Lower lobe of right lung (tissue), 2 donors: ENCODE results near the gene THSD7A. TPM values are rescaled to one million over a fixed set of nuclear protein-coding genes. Genes with fewer than 3 reads are reported as not detected.
A peak's percentile ranks its signal among the peaks of the same experiment; 100 is the strongest.
"Not testable (repeated sequence)": the region's sequence is repeated elsewhere in the genome, so short reads cannot be mapped to it uniquely, and the experiment has no call there.

Experiments used
- ATAC-seq, 2 donors: fragments of 200-7000 bp; cut with Tn5 transposase; one replicate each; pipeline ENCODE4 v1.9.1; 2020 to 2022; ENCODE audit warnings: mild to moderate bottlenecking in 2 of 2, moderate library complexity in 2 of 2
- DNase-seq: peaks from one replicate; pipeline ENCODE4 v3.0.0-alpha.2; 2020
- H3K27ac ChIP-seq: fragments of 200-600 bp; one replicate; pipeline ENCODE4 v1.8.0; 2022
- H3K27me3 ChIP-seq: fragments of 200-600 bp; one replicate; pipeline ENCODE4 v1.8.0; 2022; ENCODE audit warnings: low read depth
- H3K36me3 ChIP-seq: fragments of 200-600 bp; one replicate; pipeline ENCODE4 v1.8.0; 2022; ENCODE audit warnings: mild to moderate bottlenecking
- H3K4me1 ChIP-seq: fragments of 200-600 bp; one replicate; pipeline ENCODE4 v1.8.0; 2022
- H3K4me3 ChIP-seq: fragments of 200-600 bp; one replicate; pipeline ENCODE4 v1.8.0; 2022; ENCODE audit warnings: mild to moderate bottlenecking
- H3K9me3 ChIP-seq: fragments of 200-600 bp; one replicate; pipeline ENCODE4 v1.8.0; 2022
- CTCF ChIP-seq: fragments of 200-600 bp; IDR thresholded peaks from one replicate; pipeline ENCODE4 v1.8.0; 2022; ENCODE audit warnings: antibody characterized with exemption, mild to moderate bottlenecking
- intact Hi-C: fragments of 100-400 bp; cut with DNase I; formaldehyde crosslinking; loops from one replicate; pipeline ENCODE4 v1.11.0; 2022
- total RNA-seq: library from RNA; stranded (reverse); fragmentation: NEBNext Ultra II Directional; extraction: Animal tissue kit (Norgen Biotek cat#: 25700); gene quantifications from one replicate; pipeline ENCODE4 v1.2.1, GENCODE V29; 2021
- donor health status: DM: no; HTN: yes; CAD: no; lungs with severe emphysema.

THSD7A gene
- total RNA-seq, 1 donor from 2014 or later, result 7.2 TPM

- TF ChIP-seq CTCF, result no peak
- Histone ChIP-seq H3K4me3 (no peak overlapping the region), H3K9me3 (no peaks in the 10 kb centered on the region), H3K27me3 (no peaks in the 10 kb centered on the region), H3K27ac (no peak overlapping the region), H3K36me3 (no peaks in the 10 kb centered on the region), H3K4me1 (no peaks in the 10 kb centered on the region)
- ATAC-seq (no peak), DNase-seq (no peak)
- intact Hi-C loops, result no loop called here
Measured at GRCh38 chr7:11524476-11525397, 307.3 kb downstream of the THSD7A start.

- ATAC-seq, DNase-seq, intact Hi-C loops, H3K36me3 ChIP-seq, H3K9me3 ChIP-seq, H3K4me1 ChIP-seq, H3K27ac ChIP-seq, H3K27me3 ChIP-seq: not testable (repeated sequence)
- peak overlapping the region; percentile 14 for H3K4me3 ChIP-seq
Measured at GRCh38 chr7:11521964-11522499, 310.0 kb downstream of the THSD7A start.

- Histone ChIP-seq H3K36me3 (no peaks in the 10 kb centered on the region), H3K9me3 (no peaks in the 10 kb centered on the region), H3K4me3 (no peak overlapping the region), H3K27me3 (no peaks in the 10 kb centered on the region), H3K4me1 (no peaks in the 10 kb centered on the region), H3K27ac (no peak overlapping the region)
- DNase-seq, result no peak
- intact Hi-C loops, result no loop called here
- TF ChIP-seq CTCF, result no peak
- ATAC-seq, result no peak
Measured at GRCh38 chr7:11517853-11518252, 314.1 kb downstream of the THSD7A start.

- no peak for DNase-seq
- no peak for ATAC-seq
- no peak overlapping the region for H3K4me3 ChIP-seq
- H3K27ac ChIP-seq, result no peak overlapping the region
- intact Hi-C loops, result no loop called here
- TF ChIP-seq CTCF, result no peak
- H3K4me1 ChIP-seq, result no peaks in the 10 kb centered on the region
- no peaks in the 10 kb centered on the region for H3K36me3 ChIP-seq
- H3K9me3 ChIP-seq, result no peaks in the 10 kb centered on the region
- H3K27me3 ChIP-seq, result no peaks in the 10 kb centered on the region
Measured at GRCh38 chr7:11516328-11516727, 315.7 kb downstream of the THSD7A start.

GRCh38 chr7:11513460-11513859 lies 318.5 kb downstream of the THSD7A start:
- H3K9me3 ChIP-seq, result no peaks in the 10 kb centered on the region
- H3K4me1 ChIP-seq, result no peaks in the 10 kb centered on the region
- no peak for ATAC-seq
- no peak for TF ChIP-seq CTCF
- no peaks in the 10 kb centered on the region for H3K36me3 ChIP-seq
- no peak for DNase-seq
- intact Hi-C loops, result no loop called here
- H3K4me3 ChIP-seq, result no peak overlapping the region
- H3K27ac ChIP-seq, result no peak overlapping the region
- H3K27me3 ChIP-seq, result no peaks in the 10 kb centered on the region

- no peaks in the 10 kb centered on the region for H3K4me1 ChIP-seq
- DNase-seq (no peak), ATAC-seq (no peak)
- no peaks in the 10 kb centered on the region for H3K27me3 ChIP-seq
- no peak overlapping the region for H3K4me3 ChIP-seq
- no peak overlapping the region for H3K27ac ChIP-seq
- TF ChIP-seq CTCF, result no peak
- no peaks in the 10 kb centered on the region for H3K36me3 ChIP-seq
- no peaks in the 10 kb centered on the region for H3K9me3 ChIP-seq
- intact Hi-C loops, result no loop called here
Measured at GRCh38 chr7:11507929-11508328, 324.1 kb downstream of the THSD7A start.
